ENCODE data around the gene TANGO2. TPM values are rescaled to one million over a fixed set of nuclear protein-coding genes. Genes with fewer than 3 reads are reported as not detected.

The TANGO2 gene
- total RNA-seq, 1 experiment from 2014 or later: 21.5 TPM

- DNase-seq (ENCODE audit: low spot score): no peak
- BruUV-seq (replicated peaks): no TSS peak
- intact Hi-C loops (cut with micrococcal nuclease; ENCODE audit: unreplicated experiment): no loop called here
- H3K27me3 ChIP-seq (replicated peaks; ENCODE audit: insufficient read depth, low read depth, low read length, poor library complexity): no peaks in the 10 kb centered on the region
- ChIA-PET CTCF (no interaction called here), POLR2A (ENCODE audit: low non-redundant PET) (no interaction called here)
- no peak overlapping the region for H3K27ac ChIP-seq (ENCODE audit: low read depth, low read length, poor library complexity, severe bottlenecking)
- TF ChIP-seq EZH2 (IDR thresholded peaks at IDR 0.05; ENCODE audit: borderline replicate concordance, low read depth, low read length, poor library complexity, severe bottlenecking) (no peak), CTCF (conservative IDR thresholded peaks at IDR 0.05; ENCODE audit: low read depth, low read length) (no peak)
- H3K4me1 ChIP-seq (ENCODE audit: insufficient read depth, low read length, poor library complexity, severe bottlenecking): no peaks in the 10 kb centered on the region
- no peaks in the 10 kb centered on the region for H3K36me3 ChIP-seq (ENCODE audit: insufficient read depth, low read length, poor library complexity, severe bottlenecking)
- H3K4me3 ChIP-seq (ENCODE audit: low read depth, low read length, poor library complexity, severe bottlenecking): no peak overlapping the region
- no peaks in the 10 kb centered on the region for H3K9me3 ChIP-seq (ENCODE audit: low read depth, low read length, poor library complexity, severe bottlenecking)
Measured at GRCh38 chr22:20051927-20052308, 31.0 kb downstream of the TANGO2 start.

GRCh38 chr22:20052309-20053259 is 31.7 kb downstream of the TANGO2 start:
- TF ChIP-seq CTCF (conservative IDR thresholded peaks at IDR 0.05; ENCODE audit: low read depth, low read length) (no peak), EZH2 (IDR thresholded peaks at IDR 0.05; ENCODE audit: borderline replicate concordance, low read depth, low read length, poor library complexity, severe bottlenecking) (no peak)
- ChIA-PET CTCF (no interaction called here), POLR2A (ENCODE audit: low non-redundant PET) (no interaction called here)
- intact Hi-C loops (cut with micrococcal nuclease; ENCODE audit: unreplicated experiment): no loop called here
- Histone ChIP-seq H3K4me3 (ENCODE audit: low read depth, low read length, poor library complexity, severe bottlenecking) (no peak overlapping the region), H3K27me3 (replicated peaks; ENCODE audit: insufficient read depth, low read depth, low read length, poor library complexity) (no peaks in the 10 kb centered on the region), H3K9me3 (ENCODE audit: low read depth, low read length, poor library complexity, severe bottlenecking) (no peaks in the 10 kb centered on the region), H3K36me3 (ENCODE audit: insufficient read depth, low read length, poor library complexity, severe bottlenecking) (no peaks in the 10 kb centered on the region), H3K4me1 (ENCODE audit: insufficient read depth, low read length, poor library complexity, severe bottlenecking) (no peaks in the 10 kb centered on the region), H3K27ac (ENCODE audit: low read depth, low read length, poor library complexity, severe bottlenecking) (no peak overlapping the region)
- DNase-seq (ENCODE audit: low spot score): no peak
- BruUV-seq (replicated peaks): no TSS peak

DNA sequence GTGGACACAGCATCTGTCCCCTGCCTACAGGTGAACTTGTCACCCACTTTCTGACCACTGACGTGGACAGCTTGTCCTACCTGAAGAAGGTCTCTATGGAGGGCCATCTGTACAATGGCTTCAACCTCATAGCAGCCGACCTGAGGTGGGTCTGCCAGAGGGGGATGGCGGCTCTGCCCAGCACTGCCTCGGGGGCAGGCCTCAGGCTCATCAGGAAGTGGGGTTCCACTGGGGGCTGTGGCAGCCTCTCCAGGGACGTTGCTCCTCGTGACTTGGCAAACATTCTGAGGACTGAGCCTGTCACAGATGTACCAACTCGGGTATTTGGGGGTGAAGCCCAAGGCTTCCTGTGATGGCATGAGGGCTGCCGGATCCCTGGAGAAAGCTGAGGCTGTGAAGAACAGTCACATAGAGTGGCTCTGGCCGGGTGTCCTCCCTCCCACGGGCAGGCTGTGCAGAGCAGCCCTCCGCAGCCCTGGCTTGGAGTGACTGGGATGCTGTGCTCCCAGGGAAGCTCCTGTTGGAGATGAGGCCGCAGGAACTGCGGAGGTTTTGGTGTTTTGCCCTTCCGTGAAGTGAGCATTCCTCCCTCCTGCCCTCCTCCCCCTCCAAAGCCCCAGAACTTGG is 32.6 kb downstream of the TANGO2 start:
- CTCF ChIA-PET: no interaction called here
- Histone ChIP-seq H3K9me3 (ENCODE audit: low read depth, low read length, poor library complexity, severe bottlenecking) (no peaks in the 10 kb centered on the region), H3K4me1 (ENCODE audit: insufficient read depth, low read length, poor library complexity, severe bottlenecking) (no peaks in the 10 kb centered on the region), H3K27me3 (replicated peaks; ENCODE audit: insufficient read depth, low read depth, low read length, poor library complexity) (no peaks in the 10 kb centered on the region), H3K36me3 (ENCODE audit: insufficient read depth, low read length, poor library complexity, severe bottlenecking) (no peaks in the 10 kb centered on the region), H3K27ac (ENCODE audit: low read depth, low read length, poor library complexity, severe bottlenecking) (no peak overlapping the region), H3K4me3 (ENCODE audit: low read depth, low read length, poor library complexity, severe bottlenecking) (no peak overlapping the region)
- intact Hi-C loops (cut with micrococcal nuclease; ENCODE audit: unreplicated experiment): no loop called here
- POLR2A ChIA-PET (ENCODE audit: low non-redundant PET): no interaction called here
- BruUV-seq (replicated peaks): no TSS peak
- DNase-seq (ENCODE audit: low spot score): no peak
- no peak for TF ChIP-seq CTCF (conservative IDR thresholded peaks at IDR 0.05; ENCODE audit: low read depth, low read length)
- no peak for TF ChIP-seq EZH2 (IDR thresholded peaks at IDR 0.05; ENCODE audit: borderline replicate concordance, low read depth, low read length, poor library complexity, severe bottlenecking)

All from A673 (cell line).